ENCODE measurements around the gene FUT9. TPM values are rescaled to one million over a fixed set of nuclear protein-coding genes. Genes with fewer than 3 reads are reported as not detected.
A peak's percentile ranks its signal among the peaks of the same experiment; 100 is the strongest.

Gene FUT9
- total and polyA plus RNA-seq, 2 of the 8 experiments (the other 6 are each of a cell fraction or from before 2014, with no cell fraction given) = 0.85 to 4.9 TPM

GRCh38 chr6:96194675-96195074 is 178.9 kb downstream of the FUT9 start:
- FAIRE-seq (no peak), DNase-seq (ENCODE audit: low read depth in 1 of 2, low spot score in 2 of 2) (no peak)
- ChIA-PET CTCF (ENCODE audit: partially characterized antibody) (interaction anchor here (0.7 kb wide), 1 partner anchor 1750 kb away, joined by 3 read pairs; no protein-coding TSS in a partner anchor), POLR2A (ENCODE audit: partially characterized antibody) (interaction anchor here (0.7 kb wide), 1 partner anchor 67 kb away, joined by 3 read pairs; no protein-coding TSS in a partner anchor)
- Histone ChIP-seq H3K4me1 (replicated peaks in 1 of 4; ENCODE audit: control insufficient read depth in 3 of 4, insufficient read depth in 4 of 4, low read length in 3 of 4) (peaks cover 0 to 3% (median 0%) of the 10 kb centered on the region in 4 experiments; a peak in 2 of 7 replicates), H3K79me2 (ENCODE audit: control insufficient read depth in 1 of 2, insufficient read depth in 2 of 2, low read length in 2 of 2) (no peaks in the 10 kb centered on the region), H3K9me3 (ENCODE audit: insufficient read depth in 2 of 2, low read depth in 1 of 2, low read length in 1 of 2) (no peaks in the 10 kb centered on the region), H3K79me1 (ENCODE audit: low read depth, low read length) (no peaks in the 10 kb centered on the region), H2BK120ac (replicated peaks; ENCODE audit: low read depth, low read length) (peak overlapping the region; percentile 13), H4K91ac (replicated peaks; ENCODE audit: insufficient read length, low read length) (no peak overlapping the region), H3K14ac (ENCODE audit: insufficient read length) (no peak overlapping the region), H3K36me3 (ENCODE audit: control insufficient read depth in 2 of 4, insufficient read depth in 4 of 4, low read length in 3 of 4) (no peaks in the 10 kb centered on the region), H2BK12ac (ENCODE audit: low read depth, low read length) (no peak overlapping the region), H4K20me1 (replicated peaks in 1 of 2; ENCODE audit: control insufficient read depth in 1 of 2, insufficient read depth in 2 of 2, low read length in 2 of 2) (no peaks in the 10 kb centered on the region), H2BK20ac (ENCODE audit: low read length) (0 out of 2 replicates have a peak overlapping the region, but pooled peaks have one; percentile 80), H3K27ac (ENCODE audit: low read depth, low read length) (no peak overlapping the region), H4K5ac (ENCODE audit: insufficient read length, low read depth, low read length) (no peak overlapping the region), H3K23ac (ENCODE audit: insufficient read length) (no peak overlapping the region), H3K4ac (replicated peaks; ENCODE audit: insufficient read length, low read depth, low read length) (no peak overlapping the region), H2AK5ac (ENCODE audit: low read depth, low read length) (no peak overlapping the region), H3K4me3 (ENCODE audit: extremely low read depth in 1 of 4, insufficient read depth in 2 of 4, low read depth in 3 of 4, low read length in 4 of 4) (no peak overlapping the region), H2BK5ac (ENCODE audit: low read depth, low read length) (no peak overlapping the region), H2AFZ (ENCODE audit: low read length) (no peak overlapping the region), H2BK15ac (ENCODE audit: low read length) (no peak overlapping the region), H3K56ac (replicated peaks; ENCODE audit: insufficient read length, low read depth, low read length) (no peak overlapping the region), H3K18ac (ENCODE audit: extremely low read depth, low read length) (no peak overlapping the region), H3K9ac (replicated peaks in 1 of 4; ENCODE audit: extremely low read depth in 1 of 4, low read depth in 3 of 4, low read length in 3 of 4) (no peak overlapping the region), H3K4me2 (ENCODE audit: insufficient read depth in 1 of 2, low read depth in 2 of 2, low read length in 2 of 2) (no peak overlapping the region), H3K23me2 (ENCODE audit: low read depth, low read length) (no peaks in the 10 kb centered on the region), H4K8ac (ENCODE audit: extremely low read depth, insufficient read depth, low read length) (no peak overlapping the region), H3K27me3 (replicated peaks in 1 of 4; ENCODE audit: control insufficient read depth in 3 of 4, extremely low read depth in 1 of 4, insufficient read depth in 3 of 4, low read length in 3 of 4) (no peaks in the 10 kb centered on the region)
- peak; percentile 70; the same call in 1 of the 2 replicates for TF ChIP-seq E2F6 (IDR thresholded peaks at IDR 0.05)
- TF ChIP-seq MAX (IDR thresholded peaks at IDR 0.05) = peak; percentile 76
- TF ChIP-seq CEBPB (IDR thresholded peaks at IDR 0.05; ENCODE audit: low read depth, low read length) = no peak
- WGBS, 2 experiments (ENCODE audit: extremely low coverage in 1 of 2, insufficient coverage in 1 of 2, insufficient read length in 1 of 2, insufficient replicate concordance in 2 of 2, low coverage in 1 of 2, low lambda C conversion rate in 2 of 2, missing lambda C conversion rate in 1 of 2) = 79% methylated on average over 1 of the region's 1 CpG; no CpG with 5 or more reads in 1 of the 2 experiments
